Measurements from ENCODE around the gene MR1. TPM values are rescaled to one million over a fixed set of nuclear protein-coding genes. Genes with fewer than 3 reads are reported as not detected.
A peak's percentile ranks its signal among the peaks of the same experiment; 100 is the strongest.

Gene MR1
- total RNA-seq, 1 experiment from 2014 or later = 6.6 TPM

GRCh38 chr1:181100934-181101333 is 67.2 kb downstream of the MR1 start:
- Histone ChIP-seq H3K36me3 (ENCODE audit: control insufficient read depth in 1 of 2, insufficient read depth in 2 of 2, low read length in 2 of 2) (no peaks in the 10 kb centered on the region), H3K27ac (ENCODE audit: low read depth, low read length) (peak overlapping the region; percentile 65), H3K9me2 (ENCODE audit: insufficient read depth) (no peaks in the 10 kb centered on the region), H4K20me1 (ENCODE audit: insufficient read depth) (no peaks in the 10 kb centered on the region), H3K79me2 (ENCODE audit: insufficient read depth, low read length) (no peaks in the 10 kb centered on the region), H3K4me2 (ENCODE audit: low read length) (peak overlapping the region; percentile 92), H3K9ac (ENCODE audit: low read length) (peak overlapping the region; percentile 37), H3K9me3 (ENCODE audit: control insufficient read depth in 1 of 2, insufficient read depth in 1 of 2, low read depth in 1 of 2, low read length in 2 of 2) (no peaks in the 10 kb centered on the region), H3K4me3 (replicated peaks in 1 of 2; ENCODE audit: low read depth in 1 of 2, low read length in 2 of 2) (no peak overlapping the region; a peak in 1 of 4 replicates), H2AFZ (ENCODE audit: low read depth, low read length, poor library complexity, severe bottlenecking) (no peak overlapping the region), H3K4me1 (ENCODE audit: control insufficient read depth in 1 of 2, insufficient read depth in 2 of 2, low read length in 2 of 2) (peaks cover 63 to 69% of the 10 kb centered on the region in 2 experiments), H3K27me3 (ENCODE audit: insufficient read depth, low read length) (no peaks in the 10 kb centered on the region)
- DNase-seq (ENCODE audit: low read depth, low spot score) (no peak), ATAC-seq (no peak)
- ChIA-PET POLR2A (interaction anchor here (0.9 to 2.1 kb wide), 5 partner anchors 9 to 14 kb away, joined by 3 to 10 read pairs (median 7); partner anchors contain the start of gene IER5), CTCF (interaction anchor here (0.7 kb wide), 1 partner anchor 837 kb away, joined by 3 read pairs; no protein-coding TSS in a partner anchor), RAD21 (ENCODE audit: low non-redundant PET in 1 of 2, low total read pairs in 2 of 2, uncharacterized antibody in 2 of 2, unreplicated experiment in 2 of 2) (no interaction called here)
- no peak for TF ChIP-seq RAD21 (IDR thresholded peaks at IDR 0.05; ENCODE audit: low read depth)
- TF ChIP-seq POLR2A (IDR thresholded peaks at IDR 0.05; ENCODE audit: borderline replicate concordance, extremely low read depth, insufficient read depth, insufficient read length) = no peak
- no peak for TF ChIP-seq SRF (IDR thresholded peaks at IDR 0.05; ENCODE audit: low read depth)
- TF ChIP-seq SP1 (IDR thresholded peaks at IDR 0.05; ENCODE audit: low read depth) = no peak
- TF ChIP-seq FOSL1 (IDR thresholded peaks at IDR 0.05; ENCODE audit: low read depth) = no peak
- no peak for TF ChIP-seq ELF1 (IDR thresholded peaks at IDR 0.05; ENCODE audit: borderline replicate concordance, low read depth)
- no peak for TF ChIP-seq JUND (IDR thresholded peaks at IDR 0.05)
- TF ChIP-seq TCF7L2 (IDR thresholded peaks at IDR 0.05; ENCODE audit: borderline replicate concordance, extremely low read depth, insufficient read depth, insufficient read length) = no peak
- intact Hi-C loops (cut with micrococcal nuclease) = no loop called here
- no TSS peak for BruUV-seq (replicated peaks)

DNA sequence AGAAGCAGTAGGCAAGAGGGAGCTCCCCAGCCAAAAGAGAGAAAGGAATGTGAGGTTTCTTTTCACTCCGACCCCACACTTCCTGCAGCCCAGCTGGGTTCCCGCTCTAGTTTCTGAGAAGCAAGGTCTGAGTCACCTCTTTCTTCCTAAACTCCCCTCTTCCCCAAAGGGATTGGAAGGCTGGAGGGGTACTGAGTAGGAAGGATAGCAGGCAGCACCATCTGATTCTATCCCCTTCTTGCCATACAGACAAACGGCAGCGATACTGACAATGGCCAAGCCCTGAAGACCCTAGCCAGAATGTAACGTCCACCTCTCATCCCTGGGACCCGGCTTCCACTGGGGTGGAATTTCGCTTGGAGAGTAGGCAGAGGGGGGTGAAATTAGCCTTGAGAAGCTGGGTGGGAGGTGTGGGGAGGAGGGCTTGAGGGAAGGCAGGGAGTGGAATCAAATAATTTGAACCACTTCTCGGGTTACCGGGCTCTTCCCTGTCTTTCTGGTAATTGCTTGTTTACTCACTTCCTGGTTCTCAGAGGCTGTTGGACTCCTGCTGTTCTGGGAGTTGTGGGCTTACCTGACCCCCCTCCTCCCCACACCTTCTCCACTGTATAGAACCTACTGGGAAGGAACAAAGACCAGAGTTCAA is 67.9 kb downstream of the MR1 start:
- ATAC-seq = no peak
- H3K36me3 ChIP-seq (ENCODE audit: control insufficient read depth in 1 of 2, insufficient read depth in 2 of 2, low read length in 2 of 2) = no peaks in the 10 kb centered on the region
- intact Hi-C loops (cut with micrococcal nuclease) = no loop called here
- no peak for TF ChIP-seq ZNF274 (IDR thresholded peaks at IDR 0.05; ENCODE audit: low read depth, low read length)
- TF ChIP-seq CEBPB (IDR thresholded peaks at IDR 0.05; ENCODE audit: low read depth) = no peak
- TF ChIP-seq, protein P1, sequence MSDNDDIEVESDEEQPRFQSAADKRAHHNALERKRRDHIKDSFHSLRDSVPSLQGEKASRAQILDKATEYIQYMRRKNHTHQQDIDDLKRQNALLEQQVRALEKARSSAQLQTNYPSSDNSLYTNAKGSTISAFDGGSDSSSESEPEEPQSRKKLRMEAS (IDR thresholded peaks at IDR 0.05) = no peak
- TF ChIP-seq JUND (IDR thresholded peaks at IDR 0.05) = peak; percentile 41; the same call in 1 of the 2 replicates
- no peak for TF ChIP-seq EZH2phosphoT487 (IDR thresholded peaks at IDR 0.05; ENCODE audit: borderline replicate concordance)
- no peak for TF ChIP-seq CTCF (IDR thresholded peaks at IDR 0.05 in 2 of 3, conservative IDR thresholded peaks at IDR 0.05 in 1 of 3; ENCODE audit: borderline replicate concordance in 1 of 3, insufficient read depth in 1 of 3, low read depth in 2 of 3, low read length in 2 of 3)
- TF ChIP-seq POLR2AphosphoS5 (IDR thresholded peaks at IDR 0.05; ENCODE audit: low read depth, low read length) = no peak
- peak; percentile 39 for TF ChIP-seq ZBTB33 (IDR thresholded peaks at IDR 0.05; ENCODE audit: extremely low read depth, insufficient replicate concordance, low read length)
- no peak for TF ChIP-seq RAD21 (IDR thresholded peaks at IDR 0.05; ENCODE audit: low read depth)
- TF ChIP-seq FOSL1 (IDR thresholded peaks at IDR 0.05; ENCODE audit: low read depth) = peak; percentile 31
- TF ChIP-seq, protein P2, sequence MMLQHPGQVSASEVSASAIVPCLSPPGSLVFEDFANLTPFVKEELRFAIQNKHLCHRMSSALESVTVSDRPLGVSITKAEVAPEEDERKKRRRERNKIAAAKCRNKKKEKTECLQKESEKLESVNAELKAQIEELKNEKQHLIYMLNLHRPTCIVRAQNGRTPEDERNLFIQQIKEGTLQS (IDR thresholded peaks at IDR 0.05) = no peak

More for the DNA sequence above, 67.9 kb downstream of the MR1 start:
- no peaks in the 10 kb centered on the region for H3K9me3 ChIP-seq (ENCODE audit: control insufficient read depth in 1 of 2, insufficient read depth in 1 of 2, low read depth in 1 of 2, low read length in 2 of 2)
- RAD21 ChIA-PET (ENCODE audit: low non-redundant PET in 1 of 2, low total read pairs in 2 of 2, uncharacterized antibody in 2 of 2, unreplicated experiment in 2 of 2) = no interaction called here
- DNase-seq (ENCODE audit: low read depth, low spot score) = no peak
- peak overlapping the region; percentile 69 for H2AFZ ChIP-seq (ENCODE audit: low read depth, low read length, poor library complexity, severe bottlenecking)
- H3K4me2 ChIP-seq (ENCODE audit: low read length) = peak overlapping the region; percentile 92
- H3K9ac ChIP-seq (ENCODE audit: low read length) = peak overlapping the region; percentile 37
- POLR2A ChIA-PET = interaction anchor here (2.1 kb wide), 1 partner anchor 10 kb away, joined by 8 read pairs; no protein-coding TSS in a partner anchor
- peak overlapping the region; percentile 65 for H3K27ac ChIP-seq (ENCODE audit: low read depth, low read length)
- peaks cover 69 to 76% of the 10 kb centered on the region in 2 experiments for H3K4me1 ChIP-seq (ENCODE audit: control insufficient read depth in 1 of 2, insufficient read depth in 2 of 2, low read length in 2 of 2)
- BruUV-seq (replicated peaks) = no TSS peak
- H3K4me3 ChIP-seq (replicated peaks in 1 of 2; ENCODE audit: low read depth in 1 of 2, low read length in 2 of 2) = peak overlapping the region; percentile 12 to 46; a peak in 2 of 4 replicates
- H4K20me1 ChIP-seq (ENCODE audit: insufficient read depth) = no peaks in the 10 kb centered on the region
- H3K79me2 ChIP-seq (ENCODE audit: insufficient read depth, low read length) = no peaks in the 10 kb centered on the region
- no peaks in the 10 kb centered on the region for H3K9me2 ChIP-seq (ENCODE audit: insufficient read depth)
- CTCF ChIA-PET = no interaction called here
- no peaks in the 10 kb centered on the region for H3K27me3 ChIP-seq (ENCODE audit: insufficient read depth, low read length)

All from HCT116 (cell line).